HepG2 (cell line): ENCODE measurements around the gene ADAM19. TPM values are rescaled to one million over a fixed set of nuclear protein-coding genes. Genes with fewer than 3 reads are reported as not detected.

Experiments
- ATAC-seq: fragments of 200-7000 bp; cut with Tn5 transposase; 3 replicates; pipeline ENCODE4 v1.9.1; 2020; ENCODE audit warnings: mild to moderate bottlenecking, moderate library complexity
- BruUV-seq: library from RNA; stranded (reverse); fragments of 400-500 nt; replicated peaks from 2 replicates; lab custom pipeline; 2021; lab: Mats Ljungman, UMichigan
- CTCF ChIA-PET: fragments of 300-600 bp; formaldehyde crosslinking; extraction: SDS; loops from one replicate; lab custom pipeline; 2021; ENCODE audit warnings: low total read pairs, inconsistent platforms, low intra/inter-chr PET ratio; lab: Yijun Ruan, JAX
- POLR2A ChIA-PET: fragments of 350-600 bp; sonication (Branson Sonifier 250); formaldehyde crosslinking; loops from one replicate; lab custom pipeline; 2020; ENCODE audit warnings: antibody characterized with exemption, inconsistent platforms; lab: Yijun Ruan, JAX
- DNase-seq: peaks from one replicate; pipeline ENCODE4 v3.0.0-alpha.2; 2015; ENCODE audit warnings: low spot score
- FAIRE-seq: peaks from 3 replicates; lab custom pipeline; 2011; peaks lifted over from hg19 to GRCh38; lab: Jason Lieb, UNC
- H2AFZ ChIP-seq: one replicate; pipeline ENCODE4 v1.6.1; 2011; ENCODE audit warnings: low read length, inconsistent platforms
- H3K27ac ChIP-seq: fragments of 300-600 bp; 3 replicates; pipeline ENCODE4 v1.8.0; 2011; ENCODE audit warnings: mixed run types, mild to moderate bottlenecking, mixed read lengths, low read length, inconsistent platforms; ENCODE audit not compliant: insufficient read depth; ENCODE audit errors: extremely low read length
- H3K27me3 ChIP-seq, 2 experiments: fragments of 200-600 bp in 1 of 2; 2 replicates in 1 of 2; 3 replicates in 1 of 2; pipeline versions ENCODE4 v1.6.0 to v1.8.0; 2011; ENCODE audit warnings: low read length in 2 of 2, mild to moderate bottlenecking in 2 of 2, moderate library complexity in 2 of 2, inconsistent platforms in 1 of 2; ENCODE audit not compliant: insufficient read depth in 2 of 2, control insufficient read depth in 1 of 2
- H3K36me3 ChIP-seq, 2 experiments: fragments of 200-600 bp in 1 of 2; replicated peaks in 1 of 2; 2 replicates in 1 of 2; 3 replicates in 1 of 2; pipeline versions ENCODE4 v1.5.1 to v1.8.0; 2011; ENCODE audit warnings: low read length in 2 of 2, inconsistent platforms in 1 of 2; ENCODE audit not compliant: insufficient read depth in 2 of 2, control insufficient read depth in 1 of 2
- H3K4me1 ChIP-seq: 2 replicates; pipeline ENCODE4 v1.5.1; 2012; ENCODE audit warnings: low read length, inconsistent platforms; ENCODE audit not compliant: insufficient read depth
- H3K4me2 ChIP-seq: 2 replicates; pipeline ENCODE4 v1.6.0; 2011; ENCODE audit warnings: low read depth, low read length, inconsistent platforms
- H3K4me3 ChIP-seq, 3 experiments: fragments of 200-600 bp in 1 of 3; sonication (generic), shearing (Covaris generic) in 1 of 3; replicated peaks in 1 of 3; 2 replicates each; pipeline ENCODE4 v1.5.1; 2011 to 2016; ENCODE audit warnings: low read length in 3 of 3, inconsistent platforms in 2 of 3, low read depth in 2 of 3, mild to moderate bottlenecking in 2 of 3, control low read depth in 1 of 3, mixed read lengths in 1 of 3; ENCODE audit not compliant: insufficient read depth in 1 of 3
- H3K79me2 ChIP-seq: one replicate; pipeline ENCODE4 v1.6.1; 2011; ENCODE audit warnings: low read length, inconsistent platforms; ENCODE audit not compliant: insufficient read depth
- H3K9ac ChIP-seq: 2 replicates; pipeline ENCODE4 v1.6.0; 2011; ENCODE audit warnings: mild to moderate bottlenecking, low read depth, low read length, inconsistent platforms; ENCODE audit not compliant: insufficient read depth
- H3K9me3 ChIP-seq: 2 replicates; pipeline ENCODE4 v1.5.1; 2012; ENCODE audit warnings: mild to moderate bottlenecking, low read length
- H4K20me1 ChIP-seq: 2 replicates; pipeline ENCODE4 v1.6.0; 2011; ENCODE audit warnings: inconsistent platforms, mild to moderate bottlenecking, low read length, moderate library complexity; ENCODE audit not compliant: insufficient read depth
- BRD4 ChIP-seq: sonication (generic); formaldehyde crosslinking; IDR thresholded peaks from 2 replicates; pipeline ENCODE4 v1.4.0; 2020; ENCODE audit warnings: missing genetic modification reagents
- CEBPB ChIP-seq: IDR thresholded peaks from 2 replicates; pipeline ENCODE4 v1.6.1; 2011; ENCODE audit warnings: low read depth, low read length, improper control_type of control experiment, borderline replicate concordance
- HDAC6 ChIP-seq: fragments of 200-600 bp; sonication (generic); IDR thresholded peaks from 2 replicates; pipeline ENCODE4 v1.7.0; 2017; ENCODE audit warnings: mild to moderate bottlenecking, antibody characterized with exemption, low read length, low read depth
- MIXL1 ChIP-seq: IDR thresholded peaks from 2 replicates; pipeline ENCODE4 v1.6.1; 2016
- RAD51 ChIP-seq: fragments of 450-650 bp; IDR thresholded peaks from 2 replicates; pipeline ENCODE4 v1.6.1; 2016; ENCODE audit warnings: borderline replicate concordance
- RARG ChIP-seq: sonication (generic); formaldehyde crosslinking; IDR thresholded peaks from 2 replicates; pipeline ENCODE4 v1.4.0; 2020; ENCODE audit warnings: low read depth, mild to moderate bottlenecking, missing genetic modification reagents
- TAF1 ChIP-seq: sonication (generic); formaldehyde crosslinking; IDR thresholded peaks from 2 replicates; pipeline ENCODE4 v1.4.0; 2020; ENCODE audit warnings: missing genetic modification reagents
- ZBTB7A ChIP-seq: sonication (generic); formaldehyde crosslinking; IDR thresholded peaks from 2 replicates; pipeline ENCODE4 v1.8.0; 2022; ENCODE audit warnings: mild to moderate bottlenecking, missing genetic modification reagents
- ZC3H4 ChIP-seq: sonication (generic); formaldehyde crosslinking; IDR thresholded peaks from 2 replicates; pipeline ENCODE4 v1.4.0; 2020; ENCODE audit warnings: missing genetic modification reagents, borderline replicate concordance
- ZNF253 ChIP-seq: sonication (generic); formaldehyde crosslinking; IDR thresholded peaks from 2 replicates; pipeline ENCODE4 v1.8.0; 2022; ENCODE audit warnings: mild to moderate bottlenecking, missing genetic modification reagents, borderline replicate concordance
- ZNF652 ChIP-seq: IDR thresholded peaks from 2 replicates; pipeline ENCODE4 v1.6.1; 2016; ENCODE audit warnings: low read depth, borderline replicate concordance
- WGBS: methylation state at CpG from one replicate; pipeline ENCODE4 v1.1.6; 2017; ENCODE audit warnings: low lambda C conversion rate; 5-methylcytosine and 5-hydroxymethylcytosine counted together
- in situ Hi-C: cut with HindIII; loops from 2 replicates; pipeline ENCODE4 v1.10.0; 2017; ENCODE audit warnings: low pct_unique_long_range_greater_than_20kb; ENCODE audit not compliant: extremely low pct_ligation_motif_present
- intact Hi-C: fragments of 100-400 bp; cut with micrococcal nuclease; formaldehyde crosslinking; loops from one replicate; pipeline ENCODE4 v1.10.0; 2022; ENCODE audit not compliant: unreplicated experiment
- polyA plus RNA-seq, 8 experiments: library from polyadenylated mRNA; depleted of rRNA in 3 of 8; stranded (reverse) in 7 of 8; unstranded in 1 of 8; fragments of >200 nt; fragmentation: Illumina TruSeq in 4 of 8; extraction: Trizol in 4 of 8; gene quantifications; 2 replicates each; pipeline versions ENCODE4 v1.2.1 to v1.2.3, GENCODE V29; 2011 to 2016; ENCODE audit warnings: low read depth in 4 of 8, missing spikeins in 1 of 8, mixed read lengths in 1 of 8; ENCODE audit not compliant: insufficient read depth in 1 of 8
- total RNA-seq, 5 experiments: library from RNA; depleted of rRNA; stranded (reverse); fragments of >200 nt; fragmentation: Illumina TruSeq; extraction: Trizol; gene quantifications; 2 replicates each; pipeline ENCODE4 v1.2.3, GENCODE V29; 2016; ENCODE audit warnings: low read depth in 1 of 5
- TF ChIP-seq, protein P1 (sequence below): sonication (generic); formaldehyde crosslinking; IDR thresholded peaks from 2 replicates; pipeline ENCODE4 v1.5.1; 2020; ENCODE audit warnings: mild to moderate bottlenecking, moderate library complexity, missing genetic modification reagents

Gene ADAM19
- total and polyA plus RNA-seq, 2 of the 13 experiments (the other 11 are each of a cell fraction or from before 2014, with no cell fraction given) = 0.38 to 0.74 TPM

DNA sequence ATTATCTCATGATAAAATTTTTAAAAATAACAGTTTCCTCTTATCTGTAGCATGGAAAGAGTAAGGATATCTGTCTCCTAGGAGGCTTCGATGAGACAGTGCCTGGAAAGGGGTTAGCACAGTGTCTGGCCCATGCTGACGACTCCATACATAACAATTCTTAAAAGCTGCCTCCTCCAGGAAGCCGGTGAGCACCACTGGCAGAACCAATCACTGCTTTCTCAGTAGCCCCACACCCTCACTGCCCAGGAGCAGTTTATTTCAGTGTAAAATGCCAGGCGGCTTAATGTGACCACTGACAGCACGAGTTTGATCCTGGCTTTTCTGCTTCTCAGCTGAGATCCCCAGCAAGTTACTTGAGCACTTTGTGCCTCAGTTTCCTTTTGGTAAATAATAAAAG lies 116.7 kb downstream of the ADAM19 start:
- no TSS peak for BruUV-seq
- in situ Hi-C loops = no loop called here
- FAIRE-seq = no peak
- no peak overlapping the region for H3K4me2 ChIP-seq
- H3K27me3 ChIP-seq = peaks cover 3 to 46% of the 10 kb centered on the region in 2 experiments; a peak in 3 of 5 replicates
- no peaks in the 10 kb centered on the region for H4K20me1 ChIP-seq
- H3K27ac ChIP-seq = no peak overlapping the region
- CTCF ChIA-PET = no interaction called here
- H3K9me3 ChIP-seq = no peaks in the 10 kb centered on the region
- 46% methylated on average over 5 of the region's 5 CpGs for WGBS
- intact Hi-C loops = no loop called here
- TF ChIP-seq BRD4 (CRISPR knock-in tag) (no peak), ZC3H4 (no peak), TAF1 (no peak), RARG (CRISPR knock-in tag) (no peak), ZNF253 (no peak), HDAC6 (no peak), ZNF652 (CRISPR knock-in tag) (no peak), CEBPB (no peak), MIXL1 (CRISPR knock-in tag) (no peak), RAD51 (no peak), ZBTB7A (CRISPR knock-in tag) (no peak)
- TF ChIP-seq, protein P1, sequence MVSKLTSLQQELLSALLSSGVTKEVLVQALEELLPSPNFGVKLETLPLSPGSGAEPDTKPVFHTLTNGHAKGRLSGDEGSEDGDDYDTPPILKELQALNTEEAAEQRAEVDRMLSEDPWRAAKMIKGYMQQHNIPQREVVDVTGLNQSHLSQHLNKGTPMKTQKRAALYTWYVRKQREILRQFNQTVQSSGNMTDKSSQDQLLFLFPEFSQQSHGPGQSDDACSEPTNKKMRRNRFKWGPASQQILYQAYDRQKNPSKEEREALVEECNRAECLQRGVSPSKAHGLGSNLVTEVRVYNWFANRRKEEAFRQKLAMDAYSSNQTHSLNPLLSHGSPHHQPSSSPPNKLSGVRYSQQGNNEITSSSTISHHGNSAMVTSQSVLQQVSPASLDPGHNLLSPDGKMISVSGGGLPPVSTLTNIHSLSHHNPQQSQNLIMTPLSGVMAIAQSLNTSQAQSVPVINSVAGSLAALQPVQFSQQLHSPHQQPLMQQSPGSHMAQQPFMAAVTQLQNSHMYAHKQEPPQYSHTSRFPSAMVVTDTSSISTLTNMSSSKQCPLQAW (CRISPR knock-in tag) = no peak
- TF ChIP-seq, all 625 proteins: peak for 0
- H3K4me1 ChIP-seq = no peaks in the 10 kb centered on the region
- no peaks in the 10 kb centered on the region for H3K79me2 ChIP-seq
- H3K36me3 ChIP-seq = no peaks in the 10 kb centered on the region
- H2AFZ ChIP-seq = no peak overlapping the region
- H3K9ac ChIP-seq = no peak overlapping the region
- DNase-seq (no peak), ATAC-seq (no peak)
- POLR2A ChIA-PET = no interaction called here
- H3K4me3 ChIP-seq = no peak overlapping the region
